Measurements from ENCODE around the gene GID8. TPM values are rescaled to one million over a fixed set of nuclear protein-coding genes. Genes with fewer than 3 reads are reported as not detected.
"Not testable (repeated sequence)": the region's sequence is repeated elsewhere in the genome, so short reads cannot be mapped to it uniquely, and the experiment has no call there.

The GID8 gene
- total RNA-seq, 1 experiment from 2014 or later: 64.3 TPM

DNA sequence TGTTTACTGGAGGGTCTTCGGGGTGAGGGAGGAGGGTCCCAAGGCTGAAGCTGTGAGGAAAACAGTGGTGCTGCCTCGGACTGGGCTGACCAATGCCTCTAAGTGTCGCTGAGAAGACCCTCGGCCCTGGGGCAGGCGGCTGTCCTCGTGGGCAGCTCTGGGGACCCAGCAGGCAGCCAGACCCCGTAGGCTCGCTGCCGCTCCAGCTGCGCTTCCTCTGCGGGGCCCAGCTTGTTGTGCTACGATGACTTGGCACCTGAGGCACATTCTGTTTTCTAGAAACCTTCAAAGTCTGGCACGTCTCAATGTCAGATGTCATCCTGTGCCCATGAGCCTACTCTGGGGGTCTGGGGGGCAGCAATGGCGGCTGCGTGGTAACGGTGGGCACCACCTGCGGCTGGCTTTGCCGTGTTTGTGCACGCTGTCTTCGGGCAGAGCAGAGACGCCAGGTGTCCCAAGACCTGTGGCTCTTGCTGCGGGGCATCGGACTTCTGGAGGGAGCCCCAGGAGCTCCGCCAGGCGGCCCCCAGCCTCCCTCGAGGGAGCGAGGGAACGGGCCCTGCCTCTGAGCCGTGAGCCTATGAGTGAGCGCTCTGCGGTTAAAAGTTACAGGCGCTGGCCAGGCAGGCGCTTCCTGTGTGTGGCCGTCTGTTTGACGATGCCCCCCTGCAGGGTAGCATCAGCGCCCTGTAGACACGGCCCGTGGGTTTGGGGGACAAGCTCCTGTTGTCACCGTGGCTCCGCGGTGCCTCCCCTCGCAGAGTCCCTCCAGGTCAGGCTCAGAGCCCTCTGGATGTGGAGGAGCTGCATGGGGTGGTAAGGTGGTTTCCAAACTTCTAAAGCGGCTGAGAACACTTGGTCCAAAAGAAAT, 21.4 kb downstream of the GID8 start:
- Mint-ChIP-seq H3K9me3 (ENCODE audit: low read depth, unreplicated experiment) (no peaks in the 10 kb centered on the region), H3K27me3 (ENCODE audit: unreplicated experiment) (no peaks in the 10 kb centered on the region), H3K4me1 (ENCODE audit: low read depth, unreplicated experiment) (no peaks in the 10 kb centered on the region), H3K4me3 (ENCODE audit: low read depth, unreplicated experiment) (no peak overlapping the region), H3K27ac (ENCODE audit: unreplicated experiment) (no peak overlapping the region), H3K36me3 (ENCODE audit: insufficient read depth, unreplicated experiment) (peaks cover 31% of the 10 kb centered on the region)
- intact Hi-C loops (cut with micrococcal nuclease; ENCODE audit: unreplicated experiment): no loop called here
- no peak for DNase-seq
- TF ChIP-seq CTCF (IDR thresholded peaks at IDR 0.05; ENCODE audit: unreplicated experiment): no peak
- CTCF ChIA-PET: no interaction called here
- no TSS peak for BruUV-seq (replicated peaks)

DNA sequence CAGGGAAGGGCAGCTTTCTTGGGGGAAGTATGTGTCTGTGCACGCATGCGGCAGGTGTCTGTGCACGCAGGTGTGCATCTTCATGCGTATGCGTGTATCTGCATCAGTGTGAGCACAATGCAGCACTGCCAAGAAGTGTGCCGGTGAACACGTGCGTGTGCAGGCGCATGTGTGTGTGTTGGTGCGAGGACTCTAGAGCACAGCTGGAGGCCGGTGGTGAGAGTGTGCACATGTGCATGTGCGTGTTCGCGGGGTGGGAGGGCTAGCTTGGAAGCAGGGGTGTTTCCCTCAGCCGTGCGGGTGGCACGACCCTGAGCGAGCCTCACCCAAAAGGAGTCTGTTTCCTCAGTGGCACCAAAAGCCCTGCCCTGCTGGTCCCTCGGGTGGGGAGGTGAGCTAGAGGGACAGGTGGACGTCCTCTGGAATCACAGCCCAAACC, 22.1 kb downstream of the GID8 start:
- Mint-ChIP-seq H3K27me3 (ENCODE audit: unreplicated experiment) (no peaks in the 10 kb centered on the region), H3K4me1 (ENCODE audit: low read depth, unreplicated experiment) (no peaks in the 10 kb centered on the region), H3K4me3 (ENCODE audit: low read depth, unreplicated experiment) (no peak overlapping the region), H3K9me3 (ENCODE audit: low read depth, unreplicated experiment) (no peaks in the 10 kb centered on the region), H3K36me3 (ENCODE audit: insufficient read depth, unreplicated experiment) (peaks cover 31% of the 10 kb centered on the region), H3K27ac (ENCODE audit: unreplicated experiment) (no peak overlapping the region)
- intact Hi-C loops (cut with micrococcal nuclease; ENCODE audit: unreplicated experiment): no loop called here
- CTCF ChIA-PET: no interaction called here
- no TSS peak for BruUV-seq (replicated peaks)
- DNase-seq: no peak
- TF ChIP-seq CTCF (IDR thresholded peaks at IDR 0.05; ENCODE audit: unreplicated experiment): no peak

GRCh38 chr20:62960446-62961309, 22.7 kb downstream of the GID8 start:
- H3K27me3 Mint-ChIP-seq (ENCODE audit: unreplicated experiment); intact Hi-C loops (cut with micrococcal nuclease; ENCODE audit: unreplicated experiment); H3K4me3 Mint-ChIP-seq (ENCODE audit: low read depth, unreplicated experiment); H3K27ac Mint-ChIP-seq (ENCODE audit: unreplicated experiment); BruUV-seq (replicated peaks); H3K4me1 Mint-ChIP-seq (ENCODE audit: low read depth, unreplicated experiment); DNase-seq; H3K9me3 Mint-ChIP-seq (ENCODE audit: low read depth, unreplicated experiment): not testable (repeated sequence)
- CTCF ChIA-PET: interaction anchor here (1.0 kb wide), 1 partner anchor 48 kb away, joined by 3 read pairs; no protein-coding TSS in a partner anchor
- H3K36me3 Mint-ChIP-seq (ENCODE audit: insufficient read depth, unreplicated experiment): peaks cover 31% of the 10 kb centered on the region

DNA sequence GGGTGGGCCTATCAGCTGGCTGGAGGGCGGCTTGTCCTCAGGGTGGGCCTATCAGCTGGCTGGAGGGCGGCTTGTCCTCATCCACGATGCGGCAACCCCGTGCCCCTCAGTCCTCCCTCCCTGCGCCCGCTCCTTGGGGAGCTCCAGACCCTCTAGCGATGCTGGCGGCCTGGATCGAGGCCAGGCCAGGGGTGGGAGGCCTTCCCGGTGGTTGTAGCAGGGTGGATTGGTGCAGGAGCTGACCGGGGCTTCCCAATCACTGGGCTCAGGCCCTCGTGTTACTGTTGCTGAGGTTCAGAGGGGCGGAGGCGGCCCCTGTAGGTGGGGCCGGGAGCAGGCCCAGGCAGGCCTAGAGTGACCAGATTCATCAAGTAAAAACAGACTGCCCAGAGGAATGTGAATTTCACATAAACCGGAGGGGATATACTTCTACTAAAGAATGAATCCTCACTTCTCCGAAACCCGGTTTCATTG, 23.4 kb downstream of the GID8 start:
- no peak overlapping the region for H3K4me3 Mint-ChIP-seq (ENCODE audit: low read depth, unreplicated experiment)
- intact Hi-C loops (cut with micrococcal nuclease; ENCODE audit: unreplicated experiment): no loop called here
- CTCF ChIA-PET: interaction anchor here (1.0 kb wide), 1 partner anchor 48 kb away, joined by 3 read pairs; no protein-coding TSS in a partner anchor
- no peaks in the 10 kb centered on the region for H3K27me3 Mint-ChIP-seq (ENCODE audit: unreplicated experiment)
- H3K4me1 Mint-ChIP-seq (ENCODE audit: low read depth, unreplicated experiment): no peaks in the 10 kb centered on the region
- H3K9me3 Mint-ChIP-seq (ENCODE audit: low read depth, unreplicated experiment): no peaks in the 10 kb centered on the region
- no peak for DNase-seq
- no peak for TF ChIP-seq CTCF (IDR thresholded peaks at IDR 0.05; ENCODE audit: unreplicated experiment)
- BruUV-seq (replicated peaks): no TSS peak
- peaks cover 29% of the 10 kb centered on the region for H3K36me3 Mint-ChIP-seq (ENCODE audit: insufficient read depth, unreplicated experiment)
- H3K27ac Mint-ChIP-seq (ENCODE audit: unreplicated experiment): no peak overlapping the region

All from Calu3 (cell line).